HTERT RPE-1 (cell line): ENCODE measurements around the gene HOXB7.

Experiments
- in situ Hi-C: fragments of 300-500 bp; cut with MboI; formaldehyde crosslinking; loops from 4 replicates; pipeline ENCODE4 v1.14.3; 2020; ENCODE audit warnings: low sequenced_read_pairs

The HOXB7 gene

GRCh38 chr17:48611681-48612455 lies 1.1 kb upstream of the HOXB7 start:
- in situ Hi-C loops, result no loop called here

GRCh38 chr17:48611213-48611612 lies 396 bp upstream of the HOXB7 start:
- in situ Hi-C loops, result no loop called here

GRCh38 chr17:48609759-48610281 lies 997 bp downstream of the HOXB7 start:
- in situ Hi-C loops, result no loop called here

- in situ Hi-C loops, result no loop called here
Observed at GRCh38 chr17:48609033-48609432, 1.8 kb downstream of the HOXB7 start.

GRCh38 chr17:48608494-48608834 lies 2.4 kb downstream of the HOXB7 start:
- in situ Hi-C loops, result no loop called here

- in situ Hi-C loops, result no loop called here
Observed at GRCh38 chr17:48606892-48607614, 3.8 kb downstream of the HOXB7 start.

- in situ Hi-C loops, result no loop called here
Observed at GRCh38 chr17:48605991-48606891, 4.6 kb downstream of the HOXB7 start.

- in situ Hi-C loops, result no loop called here
Observed at GRCh38 chr17:48605409-48605919, 5.4 kb downstream of the HOXB7 start.

GRCh38 chr17:48604770-48605329 lies 6.0 kb downstream of the HOXB7 start, which contains the start of gene HOXB6:
HOXB6 (minus strand) TSS chr17:48604986; CDS start chr17:48598150, 6,836 bp downstream.
- in situ Hi-C loops, result no loop called here

GRCh38 chr17:48603959-48604769 lies 6.7 kb downstream of the HOXB7 start:
- in situ Hi-C loops, result no loop called here

GRCh38 chr17:48601539-48602425 lies 9.0 kb downstream of the HOXB7 start:
- in situ Hi-C loops, result no loop called here

GRCh38 chr17:48601207-48601538 lies 9.6 kb downstream of the HOXB7 start:
- in situ Hi-C loops, result no loop called here

GRCh38 chr17:48600244-48601098 lies 10.3 kb downstream of the HOXB7 start:
- in situ Hi-C loops, result no loop called here

- in situ Hi-C loops, result no loop called here
Observed at GRCh38 chr17:48599354-48599753, 11.5 kb downstream of the HOXB7 start.

GRCh38 chr17:48598736-48599135 lies 12.1 kb downstream of the HOXB7 start:
- in situ Hi-C loops, result no loop called here

- in situ Hi-C loops, result no loop called here
Observed at GRCh38 chr17:48597778-48598631, 12.8 kb downstream of the HOXB7 start.

GRCh38 chr17:48597528-48597777 lies 13.4 kb downstream of the HOXB7 start:
- in situ Hi-C loops, result no loop called here
